Adipocyte (in vitro differentiated cells): Measurements from ENCODE around the gene NONO.
A peak's percentile ranks its signal among the peaks of the same experiment; 100 is the strongest.
"Not testable (repeated sequence)": the region's sequence is repeated elsewhere in the genome, so short reads cannot be mapped to it uniquely, and the experiment has no call there.

Experiments used
- DNase-seq: peaks from one replicate; pipeline ENCODE4 v3.0.0-alpha.2; 2015; ENCODE audit warnings: low read depth
- H3K27me3 ChIP-seq: replicated peaks from 2 replicates; pipeline ENCODE4 v1.7.0; 2013; ENCODE audit warnings: mild to moderate bottlenecking, low read length, moderate library complexity; ENCODE audit not compliant: control insufficient read depth, insufficient read depth
- H3K36me3 ChIP-seq: 2 replicates; pipeline ENCODE4 v1.7.0; 2013; ENCODE audit warnings: low read length, mild to moderate bottlenecking, moderate library complexity; ENCODE audit not compliant: control insufficient read depth, insufficient read depth, severe bottlenecking
- H3K4me1 ChIP-seq: 2 replicates; pipeline ENCODE4 v1.7.0; 2013; ENCODE audit warnings: mild to moderate bottlenecking, low read length, moderate library complexity; ENCODE audit not compliant: control insufficient read depth, insufficient read depth
- H3K4me3 ChIP-seq: 2 replicates; pipeline ENCODE4 v1.7.0; 2013; ENCODE audit warnings: mild to moderate bottlenecking, low read length, moderate library complexity
- H3K9ac ChIP-seq: 2 replicates; pipeline ENCODE4 v1.7.0; 2013; ENCODE audit warnings: mild to moderate bottlenecking, low read length, moderate library complexity
- H3K9me3 ChIP-seq: 2 replicates; pipeline ENCODE4 v1.7.0; 2013; ENCODE audit warnings: mild to moderate bottlenecking, low read length, moderate library complexity; ENCODE audit not compliant: control insufficient read depth

NONO gene

DNA sequence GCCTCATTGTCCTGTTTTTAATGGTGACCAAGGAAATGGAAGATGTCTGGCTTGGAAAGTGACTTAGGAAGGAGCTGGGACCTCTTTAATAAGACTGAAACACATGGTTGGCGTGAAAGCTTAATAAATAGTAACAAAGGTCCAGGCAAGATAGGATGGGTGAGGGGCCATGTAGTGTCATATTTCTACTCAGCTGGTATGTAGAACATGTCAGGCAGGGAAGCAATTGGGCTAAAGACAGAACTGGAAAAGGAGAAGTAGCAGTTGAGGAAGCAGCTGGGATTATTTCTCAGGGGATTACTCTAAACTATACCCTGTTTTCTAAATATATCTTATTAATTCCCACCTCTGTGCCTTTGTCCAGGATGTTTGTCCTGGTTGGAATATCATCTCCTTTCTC is 36.7 kb downstream of the NONO start:
- no peaks in the 10 kb centered on the region for H3K27me3 ChIP-seq
- H3K36me3 ChIP-seq, result no peaks in the 10 kb centered on the region
- H3K9ac ChIP-seq, result no peak overlapping the region
- no peak for DNase-seq
- H3K4me3 ChIP-seq, result no peak overlapping the region
- no peaks in the 10 kb centered on the region for H3K9me3 ChIP-seq
- H3K4me1 ChIP-seq, result peaks cover 9% of the 10 kb centered on the region

DNA sequence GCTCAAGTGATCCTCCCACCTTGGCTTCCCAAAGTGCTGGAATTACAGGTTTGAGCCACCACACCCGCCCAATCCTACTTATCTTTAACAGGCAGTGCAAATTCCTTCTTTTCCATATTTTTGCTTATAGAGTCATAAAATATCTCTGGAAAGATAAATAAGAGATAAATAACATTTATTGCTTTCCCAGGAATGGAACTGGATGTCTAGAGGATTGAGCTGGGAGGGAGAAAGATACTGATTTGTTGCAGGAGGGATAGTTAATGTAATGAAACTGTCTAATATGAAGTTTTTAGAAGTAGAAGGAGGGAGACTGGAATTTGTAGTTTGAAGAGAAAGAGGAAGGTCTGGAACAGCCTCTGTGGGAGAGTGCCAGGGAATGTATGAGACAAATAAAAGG is 38.3 kb downstream of the NONO start:
- H3K4me3 ChIP-seq, result no peak overlapping the region
- H3K9ac ChIP-seq, result no peak overlapping the region
- no peaks in the 10 kb centered on the region for H3K4me1 ChIP-seq
- H3K27me3 ChIP-seq, result no peaks in the 10 kb centered on the region
- no peaks in the 10 kb centered on the region for H3K36me3 ChIP-seq
- DNase-seq, result no peak
- H3K9me3 ChIP-seq, result peaks cover 5% of the 10 kb centered on the region

DNA sequence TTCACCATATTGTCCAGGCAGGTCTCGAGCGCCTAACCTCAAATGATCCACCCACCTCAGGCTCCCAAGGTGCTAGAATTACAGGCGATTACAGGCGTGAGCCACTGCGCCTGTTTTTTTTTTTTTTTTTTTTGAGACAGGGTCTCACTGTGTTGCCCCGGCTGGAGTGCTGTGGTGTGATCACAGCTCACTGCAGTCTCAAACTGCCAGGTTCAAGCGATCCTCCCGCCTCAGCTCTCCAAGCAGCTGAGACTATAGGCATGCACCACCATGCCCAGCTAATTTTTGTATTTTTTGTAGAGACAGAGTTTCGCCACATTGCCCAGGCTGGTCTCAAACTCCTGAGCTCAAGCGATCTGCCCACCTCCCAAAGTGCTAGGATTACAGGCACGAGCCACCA is 41.0 kb downstream of the NONO start:
- peaks cover 15% of the 10 kb centered on the region for H3K9me3 ChIP-seq
- not testable (repeated sequence) for H3K27me3 ChIP-seq, H3K9ac ChIP-seq, DNase-seq, H3K4me3 ChIP-seq, H3K4me1 ChIP-seq, H3K36me3 ChIP-seq

GRCh38 chrX:71326394-71326793 is 43.0 kb downstream of the NONO start:
- no peaks in the 10 kb centered on the region for H3K4me1 ChIP-seq
- H3K9me3 ChIP-seq, result peaks cover 15% of the 10 kb centered on the region
- no peak for DNase-seq
- H3K36me3 ChIP-seq, result no peaks in the 10 kb centered on the region
- H3K9ac ChIP-seq, result no peak overlapping the region
- no peak overlapping the region for H3K4me3 ChIP-seq
- no peaks in the 10 kb centered on the region for H3K27me3 ChIP-seq

GRCh38 chrX:71349151-71349665 is 65.8 kb downstream of the NONO start:
- H3K9ac ChIP-seq, H3K4me3 ChIP-seq, H3K9me3 ChIP-seq, H3K27me3 ChIP-seq, H3K36me3 ChIP-seq, H3K4me1 ChIP-seq: not testable (repeated sequence)
- peak; percentile 28 for DNase-seq

GRCh38 chrX:71349867-71350266 is 66.4 kb downstream of the NONO start:
- H3K4me3 ChIP-seq, H3K9ac ChIP-seq, DNase-seq, H3K36me3 ChIP-seq, H3K4me1 ChIP-seq, H3K27me3 ChIP-seq, H3K9me3 ChIP-seq: not testable (repeated sequence)
